SU-DHL-6 (cell line): ENCODE results near the gene EMC10.

Experiments
- CTCF ChIP-seq: fragments of 200-600 bp; sonication (generic); IDR thresholded peaks from one replicate; pipeline ENCODE4 v1.5.1; 2017; ENCODE audit warnings: antibody characterized with exemption, mild to moderate bottlenecking, low read length, moderate library complexity; ENCODE audit not compliant: insufficient read depth, poor library complexity, severe bottlenecking
- EZH2phosphoT487 ChIP-seq: fragments of 200-600 bp; sonication (generic), shearing (Covaris generic); conservative IDR thresholded peaks from 2 replicates; pipeline ENCODE4 v1.6.1; 2018; ENCODE audit warnings: mild to moderate bottlenecking, antibody characterized with exemption, low read length, moderate library complexity, mixed read lengths

DNA sequence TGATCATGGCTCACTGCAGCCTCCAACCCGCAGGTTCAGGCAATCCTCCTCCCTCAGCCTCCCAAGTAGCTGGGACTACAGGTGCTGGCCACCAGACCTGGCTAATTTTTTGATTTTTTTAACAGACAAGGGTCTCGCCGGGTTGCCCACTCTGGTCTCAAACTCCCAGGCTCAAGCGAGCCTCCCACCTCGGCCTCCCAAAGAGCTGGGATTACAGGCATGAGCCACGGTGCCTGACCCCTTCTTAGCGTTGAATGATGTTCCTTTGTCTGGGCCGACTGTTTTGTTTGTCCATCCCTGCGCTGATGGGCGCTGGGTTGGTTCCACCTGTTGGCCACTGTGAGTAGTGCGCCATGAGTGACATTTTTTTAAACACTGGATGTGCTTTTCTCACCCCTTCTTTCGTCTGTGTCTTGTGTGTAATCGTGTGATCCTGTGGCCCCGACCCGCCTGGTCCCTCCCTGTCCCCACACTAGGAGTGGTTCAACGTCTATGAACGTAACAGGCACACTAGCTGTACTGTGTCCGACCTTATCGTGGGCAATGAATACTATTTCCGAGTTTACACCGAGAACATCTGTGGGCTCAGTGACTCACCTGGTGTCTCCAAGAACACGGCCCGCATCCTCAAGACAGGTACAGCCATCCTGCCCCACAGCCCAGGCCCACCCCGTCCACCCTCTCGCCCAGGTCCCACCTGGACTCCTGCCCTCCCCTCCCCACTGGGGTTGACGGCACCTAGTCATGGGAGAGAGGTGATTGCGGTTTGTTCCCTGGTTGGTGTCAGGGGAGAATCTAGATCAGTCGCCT is 15.0 kb upstream of the EMC10 start:
- TF ChIP-seq CTCF (peak; percentile 75), EZH2phosphoT487 (no peak)
